HepG2 (cell line): ENCODE results near the gene MSMB.

ENCODE experiments used
- ELF1 ChIP-seq: sonication (generic); formaldehyde crosslinking; IDR thresholded peaks from 2 replicates; pipeline ENCODE4 v1.4.0; 2020; ENCODE audit warnings: missing genetic modification reagents
- HNRNPLL ChIP-seq: fragments of 200-400 bp; formaldehyde crosslinking; IDR thresholded peaks from 2 replicates; pipeline ENCODE4 v1.6.1; 2017; ENCODE audit warnings: mild to moderate bottlenecking, low read depth, low read length; ENCODE audit not compliant: poor library complexity, severe bottlenecking
- MEF2D ChIP-seq: sonication (generic); formaldehyde crosslinking; IDR thresholded peaks from 2 replicates; pipeline ENCODE4 v1.5.1; 2020; ENCODE audit warnings: mild to moderate bottlenecking, missing genetic modification reagents
- MLX ChIP-seq: IDR thresholded peaks from 2 replicates; pipeline ENCODE4 v1.6.1; 2016
- POLR2AphosphoS5 ChIP-seq: IDR thresholded peaks from 2 replicates; pipeline ENCODE4 v1.6.1; 2012; ENCODE audit warnings: low read depth, low read length
- RAD21 ChIP-seq: fragments of 450-650 bp; formaldehyde crosslinking; IDR thresholded peaks from 2 replicates; pipeline ENCODE4 v1.5.0; 2020; ENCODE audit warnings: mild to moderate bottlenecking
- SIN3A ChIP-seq: IDR thresholded peaks from 2 replicates; pipeline ENCODE4 v1.6.1; 2011; ENCODE audit warnings: low read depth, mild to moderate bottlenecking, control low read depth, low read length, borderline replicate concordance
- SRSF1 ChIP-seq: fragments of 200-400 bp; formaldehyde crosslinking; optimal IDR thresholded peaks from 2 replicates; pipeline ENCODE3; 2017; ENCODE audit warnings: mild to moderate bottlenecking, low read depth, low read length, moderate library complexity
- ZBTB43 ChIP-seq: sonication (generic); formaldehyde crosslinking; conservative IDR thresholded peaks from 2 replicates; pipeline ENCODE4 v1.4.0; 2020; ENCODE audit warnings: missing genetic modification reagents
- ZNF589 ChIP-seq: sonication (generic); formaldehyde crosslinking; conservative IDR thresholded peaks from 2 replicates; pipeline ENCODE4 v1.8.0; 2022; ENCODE audit warnings: mild to moderate bottlenecking, moderate library complexity, missing genetic modification reagents
- TF ChIP-seq, protein P1 (sequence below): sonication (generic); formaldehyde crosslinking; IDR thresholded peaks from 2 replicates; pipeline ENCODE4 v1.4.0; 2020; ENCODE audit warnings: missing genetic modification reagents
- TF ChIP-seq, protein P2 (sequence below), 2 experiments: IDR thresholded peaks; 2 replicates each; pipeline ENCODE4 v1.6.1; 2011 to 2012; ENCODE audit warnings: low read length in 2 of 2, borderline replicate concordance in 1 of 2, low read depth in 1 of 2, mild to moderate bottlenecking in 1 of 2, moderate library complexity in 1 of 2
- TF ChIP-seq, protein P3 (sequence below): sonication (generic); formaldehyde crosslinking; conservative IDR thresholded peaks from 2 replicates; pipeline ENCODE4 v1.8.1; 2023; ENCODE audit warnings: missing genetic modification reagents

GRCh38 chr10:46055771-46056170, 9.7 kb upstream of the MSMB start:
- TF ChIP-seq MLX (no peak), POLR2AphosphoS5 (no peak), SIN3A (no peak), SRSF1 (no peak), ZNF589 (CRISPR knock-in tag) (no peak), ELF1 (no peak), RAD21 (CRISPR knock-in tag) (no peak), ZBTB43 (CRISPR knock-in tag) (no peak), MEF2D (no peak), HNRNPLL (no peak)
- TF ChIP-seq, protein P1, sequence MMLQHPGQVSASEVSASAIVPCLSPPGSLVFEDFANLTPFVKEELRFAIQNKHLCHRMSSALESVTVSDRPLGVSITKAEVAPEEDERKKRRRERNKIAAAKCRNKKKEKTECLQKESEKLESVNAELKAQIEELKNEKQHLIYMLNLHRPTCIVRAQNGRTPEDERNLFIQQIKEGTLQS (CRISPR knock-in tag), result no peak
- TF ChIP-seq, protein P2, sequence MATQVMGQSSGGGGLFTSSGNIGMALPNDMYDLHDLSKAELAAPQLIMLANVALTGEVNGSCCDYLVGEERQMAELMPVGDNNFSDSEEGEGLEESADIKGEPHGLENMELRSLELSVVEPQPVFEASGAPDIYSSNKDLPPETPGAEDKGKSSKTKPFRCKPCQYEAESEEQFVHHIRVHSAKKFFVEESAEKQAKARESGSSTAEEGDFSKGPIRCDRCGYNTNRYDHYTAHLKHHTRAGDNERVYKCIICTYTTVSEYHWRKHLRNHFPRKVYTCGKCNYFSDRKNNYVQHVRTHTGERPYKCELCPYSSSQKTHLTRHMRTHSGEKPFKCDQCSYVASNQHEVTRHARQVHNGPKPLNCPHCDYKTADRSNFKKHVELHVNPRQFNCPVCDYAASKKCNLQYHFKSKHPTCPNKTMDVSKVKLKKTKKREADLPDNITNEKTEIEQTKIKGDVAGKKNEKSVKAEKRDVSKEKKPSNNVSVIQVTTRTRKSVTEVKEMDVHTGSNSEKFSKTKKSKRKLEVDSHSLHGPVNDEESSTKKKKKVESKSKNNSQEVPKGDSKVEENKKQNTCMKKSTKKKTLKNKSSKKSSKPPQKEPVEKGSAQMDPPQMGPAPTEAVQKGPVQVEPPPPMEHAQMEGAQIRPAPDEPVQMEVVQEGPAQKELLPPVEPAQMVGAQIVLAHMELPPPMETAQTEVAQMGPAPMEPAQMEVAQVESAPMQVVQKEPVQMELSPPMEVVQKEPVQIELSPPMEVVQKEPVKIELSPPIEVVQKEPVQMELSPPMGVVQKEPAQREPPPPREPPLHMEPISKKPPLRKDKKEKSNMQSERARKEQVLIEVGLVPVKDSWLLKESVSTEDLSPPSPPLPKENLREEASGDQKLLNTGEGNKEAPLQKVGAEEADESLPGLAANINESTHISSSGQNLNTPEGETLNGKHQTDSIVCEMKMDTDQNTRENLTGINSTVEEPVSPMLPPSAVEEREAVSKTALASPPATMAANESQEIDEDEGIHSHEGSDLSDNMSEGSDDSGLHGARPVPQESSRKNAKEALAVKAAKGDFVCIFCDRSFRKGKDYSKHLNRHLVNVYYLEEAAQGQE (IDR thresholded peaks at IDR 0.05; ENCODE audit: borderline replicate concordance in 1 of 2, low read depth in 1 of 2, low read length in 2 of 2), result no peak
- TF ChIP-seq, protein P3, sequence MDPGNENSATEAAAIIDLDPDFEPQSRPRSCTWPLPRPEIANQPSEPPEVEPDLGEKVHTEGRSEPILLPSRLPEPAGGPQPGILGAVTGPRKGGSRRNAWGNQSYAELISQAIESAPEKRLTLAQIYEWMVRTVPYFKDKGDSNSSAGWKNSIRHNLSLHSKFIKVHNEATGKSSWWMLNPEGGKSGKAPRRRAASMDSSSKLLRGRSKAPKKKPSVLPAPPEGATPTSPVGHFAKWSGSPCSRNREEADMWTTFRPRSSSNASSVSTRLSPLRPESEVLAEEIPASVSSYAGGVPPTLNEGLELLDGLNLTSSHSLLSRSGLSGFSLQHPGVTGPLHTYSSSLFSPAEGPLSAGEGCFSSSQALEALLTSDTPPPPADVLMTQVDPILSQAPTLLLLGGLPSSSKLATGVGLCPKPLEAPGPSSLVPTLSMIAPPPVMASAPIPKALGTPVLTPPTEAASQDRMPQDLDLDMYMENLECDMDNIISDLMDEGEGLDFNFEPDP (CRISPR knock-in tag), result no peak
